VCaP (cell line): ENCODE measurements around the gene SKI.
"Not testable (repeated sequence)": the region's sequence is repeated elsewhere in the genome, so short reads cannot be mapped to it uniquely, and the experiment has no call there.

Experiments used
- H3K27ac ChIP-seq: fragments of 450-650 bp; 2 replicates; pipeline ENCODE4 v1.5.1; 2017
- CTCF ChIP-seq: fragments of 450-650 bp; conservative IDR thresholded peaks from 2 replicates; pipeline ENCODE4 v1.5.1; 2017; ENCODE audit warnings: mild to moderate bottlenecking, moderate library complexity

The SKI gene

GRCh38 chr1:2322581-2323211, 94.6 kb downstream of the SKI start:
- no peak overlapping the region for H3K27ac ChIP-seq
- no peak for TF ChIP-seq CTCF

GRCh38 chr1:2323451-2323974, 95.4 kb downstream of the SKI start:
- H3K27ac ChIP-seq = no peak overlapping the region
- TF ChIP-seq CTCF = no peak

- TF ChIP-seq CTCF = no peak
- H3K27ac ChIP-seq = no peak overlapping the region
These were observed 96.6 kb downstream of the SKI start for GRCh38 chr1:2324553-2325366.

- no peak for TF ChIP-seq CTCF
- H3K27ac ChIP-seq = no peak overlapping the region
These were observed 98.4 kb downstream of the SKI start for GRCh38 chr1:2326524-2326923.

- H3K27ac ChIP-seq = not testable (repeated sequence)
These were observed 99.0 kb downstream of the SKI start for GRCh38 chr1:2327162-2327561.

GRCh38 chr1:2327841-2328240, 99.7 kb downstream of the SKI start:
- H3K27ac ChIP-seq = no peak overlapping the region
- TF ChIP-seq CTCF = no peak

GRCh38 chr1:2328676-2329455, 100.7 kb downstream of the SKI start:
- TF ChIP-seq CTCF = no peak
- no peak overlapping the region for H3K27ac ChIP-seq
